GM23248 (cell line): ENCODE data around the gene PLPP3.

Source experiments
- EZH2 ChIP-seq: fragments of 200-600 bp; sonication (generic); IDR thresholded peaks from 2 replicates; pipeline ENCODE4 v1.6.1; 2018; ENCODE audit warnings: antibody characterized with exemption, mild to moderate bottlenecking; ENCODE audit not compliant: insufficient read depth, poor library complexity, severe bottlenecking
- EZH2phosphoT487 ChIP-seq: fragments of 200-600 bp; sonication (generic); IDR thresholded peaks from 2 replicates; pipeline ENCODE4 v1.6.1; 2018; ENCODE audit warnings: antibody characterized with exemption, moderate library complexity, mild to moderate bottlenecking, low read depth; ENCODE audit not compliant: insufficient read depth

GRCh38 chr1:56532350-56532683 is 47.0 kb downstream of the PLPP3 start:
- TF ChIP-seq EZH2 (no peak), EZH2phosphoT487 (no peak)
